Motor neuron (in vitro differentiated cells): Measurements from ENCODE around the gene DEPDC7. TPM values are rescaled to one million over a fixed set of nuclear protein-coding genes. Genes with fewer than 3 reads are reported as not detected.
A peak's percentile ranks its signal among the peaks of the same experiment; 100 is the strongest.
"Not testable (repeated sequence)": the region's sequence is repeated elsewhere in the genome, so short reads cannot be mapped to it uniquely, and the experiment has no call there.

ENCODE experiments used
- ATAC-seq, 8 experiments: fragments of 200-7000 bp; cut with Tn5 transposase; replicated peaks in 6 of 8; 2 replicates each; pipeline ENCODE4 v1.8.0; 2021; ENCODE audit warnings: mild to moderate bottlenecking in 8 of 8, moderate library complexity in 8 of 8
- H3K27ac ChIP-seq, 2 donors: fragments of 250-450 bp; sonication (Bioruptor Pico); 2 replicates each; pipeline ENCODE4 v1.9.0; 2021; ENCODE audit warnings: antibody characterized with exemption in 2 of 2, mild to moderate bottlenecking in 2 of 2, moderate library complexity in 1 of 2
- H3K4me1 ChIP-seq, 2 donors: fragments of 250-450 bp; sonication (Bioruptor Pico); replicated peaks in 1 of 2; 2 replicates each; pipeline ENCODE4 v1.6.1; 2021; ENCODE audit warnings: antibody characterized with exemption in 2 of 2, mild to moderate bottlenecking in 2 of 2, moderate library complexity in 1 of 2
- H3K4me3 ChIP-seq, 5 donors: fragments of 250-450 bp; sonication (Bioruptor Pico); 2 replicates each; pipeline ENCODE4 v1.9.0; 2021; ENCODE audit warnings: antibody characterized with exemption in 5 of 5, mild to moderate bottlenecking in 5 of 5, moderate library complexity in 4 of 5
- WGBS, 10 experiments: fragments of 450-650 bp; shearing (Covaris generic); methylation state at CpG; one replicate each; pipeline ENCODE4 v1.0.0; 2022; 5-methylcytosine and 5-hydroxymethylcytosine counted together
- in situ Hi-C, 9 experiments: fragments of 400-800 bp; cut with MboI; loops; one replicate each; pipeline ENCODE4 v1.15.0; 2021; ENCODE audit warnings: low sequenced_read_pairs in 9 of 9, low pct_unique_long_range_greater_than_20kb in 2 of 9; ENCODE audit not compliant: unreplicated experiment in 9 of 9
- total RNA-seq, 8 experiments: library from RNA; unstranded; fragments of 300-600 nt; gene quantifications; 2 replicates each; pipeline versions ENCODE4 v1.2.3 to v1.2.4, GENCODE V29; 2022

DEPDC7 gene
- 1 to 10 TPM; 1.4 to 6.0 (median 4.2) TPM for total RNA-seq

DNA sequence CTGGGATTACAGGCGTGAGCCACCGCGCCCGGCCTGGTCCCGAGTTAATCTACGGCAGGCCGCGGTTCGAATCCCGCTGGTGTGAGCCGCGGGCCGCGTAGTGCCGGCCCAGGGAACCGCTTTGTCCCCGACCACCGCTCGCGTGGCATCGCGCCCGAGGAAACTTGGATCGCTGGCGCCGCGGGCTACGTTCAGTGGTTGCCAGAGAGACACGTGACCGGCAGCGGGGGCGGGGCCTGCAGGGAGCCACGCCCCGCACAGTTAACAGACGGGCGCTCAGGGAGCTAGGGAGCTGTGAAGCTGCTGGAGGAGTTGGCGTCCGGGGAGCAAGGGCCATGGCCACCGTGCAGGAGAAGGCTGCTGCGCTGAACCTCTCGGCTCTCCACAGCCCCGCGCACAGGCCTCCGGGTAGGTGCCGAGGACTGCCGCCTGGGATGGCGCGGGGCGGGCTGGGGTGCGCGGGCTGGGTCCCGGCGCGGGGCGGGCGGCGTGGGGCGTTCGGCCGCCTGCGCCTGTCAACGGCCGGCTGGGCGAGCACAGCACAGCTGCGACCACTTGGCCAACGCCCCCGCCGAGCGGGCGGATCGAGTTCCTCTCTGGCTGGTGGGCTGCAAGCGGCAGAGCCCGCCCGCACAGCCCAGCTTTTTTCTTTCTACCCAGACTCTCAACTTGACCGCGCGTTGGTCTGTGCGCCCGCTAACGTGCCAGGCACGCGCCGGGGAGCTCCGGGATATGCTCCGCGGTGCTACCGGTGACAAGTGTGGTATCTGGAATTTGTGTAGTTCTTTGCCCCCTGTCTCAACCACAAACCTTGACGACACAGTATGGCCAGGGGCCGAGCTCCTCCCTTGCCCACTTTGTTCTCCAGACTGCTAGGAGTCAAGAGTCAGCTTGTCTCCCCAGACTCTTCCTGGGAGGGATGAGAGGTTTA, at the start of gene DEPDC7:
TSS of gene DEPDC7 (plus strand) at position 258 of the 931 bp plus-strand sequence. CDS start at position 336, 78 bp downstream.
- WGBS, 10 experiments = 0 to 14% (median 1%) methylated on average over 2 to 16 of the region's 89 CpGs; no CpG with 5 or more reads in 5 of the 10 experiments
- ATAC-seq = peak; percentile 90 to 95 (median 94)
- peaks cover 10 to 15% of the 10 kb centered on the region in 2 donors for H3K4me1 ChIP-seq
- peak within 1 kb of the TSS in 1 of 2 donors; percentile 52 for H3K27ac ChIP-seq
- peak within 1 kb of the TSS; percentile 53 to 68 (median 67) for H3K4me3 ChIP-seq
- in situ Hi-C loops = no loop called here

DNA sequence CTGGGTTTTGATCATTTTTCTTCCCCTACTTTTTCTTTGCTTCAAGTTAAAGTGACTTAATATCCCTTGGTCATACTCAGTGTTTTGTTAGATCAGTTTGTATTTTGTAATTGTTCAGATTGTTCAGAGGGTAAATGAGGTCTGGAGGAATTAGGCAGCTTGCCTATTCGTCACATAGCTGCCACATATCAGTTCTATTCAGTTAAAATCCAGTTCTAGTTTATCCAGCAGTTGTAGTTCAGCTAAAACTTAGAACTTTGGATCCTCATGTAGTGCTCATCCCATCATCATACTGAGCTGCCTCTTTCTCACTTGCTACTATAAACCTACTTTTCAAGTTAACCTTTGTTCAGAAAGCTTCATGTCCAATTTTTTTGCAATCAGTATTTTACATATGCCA, 47.1 kb upstream of the DEPDC7 start:
- Histone ChIP-seq H3K4me1 (no peaks in the 10 kb centered on the region), H3K27ac (no peak overlapping the region), H3K4me3 (no peak overlapping the region)
- WGBS, 10 experiments = 44 to 100% (median 92%) methylated on average over 1 of the region's 1 CpG; no CpG with 5 or more reads in 2 of the 10 experiments
- no peak for ATAC-seq
- in situ Hi-C loops = loop anchor here in 2 of 9 experiments (25.0 kb wide), 1 partner anchor 94 kb away; no protein-coding TSS in a partner anchor

GRCh38 chr11:32972233-32972632, 43.4 kb upstream of the DEPDC7 start:
- WGBS, 10 experiments = 88 to 100% (median 100%) methylated on average over 1 to 3 of the region's 3 CpGs; no CpG with 5 or more reads in 2 of the 10 experiments
- not testable (repeated sequence) for ATAC-seq, H3K27ac ChIP-seq, H3K4me1 ChIP-seq, H3K4me3 ChIP-seq
- in situ Hi-C loops = loop anchor here in 2 of 9 experiments (25.0 kb wide), 1 partner anchor 90 kb away; no protein-coding TSS in a partner anchor

DNA sequence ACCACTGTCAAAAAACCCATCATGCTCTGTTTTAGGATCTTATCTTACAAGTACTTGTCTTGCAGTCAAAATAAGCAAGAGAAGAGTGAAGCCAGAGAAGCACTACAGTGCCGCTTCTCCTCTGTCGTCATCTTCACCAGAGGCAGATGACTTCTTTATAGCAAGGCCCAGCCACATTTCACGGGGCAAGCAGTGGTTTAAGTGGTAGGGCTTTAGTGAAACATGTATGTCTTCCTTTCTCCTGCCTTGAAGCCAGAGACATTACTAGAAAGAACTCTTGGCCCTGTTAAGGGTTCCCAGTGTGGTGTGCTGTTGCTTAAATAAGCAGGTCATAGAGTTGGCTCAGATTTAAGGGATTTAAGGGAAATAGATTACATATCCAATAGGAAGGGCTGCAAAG, 42.9 kb upstream of the DEPDC7 start:
- ATAC-seq = peak in 1 of 8 experiments; percentile 22
- WGBS, 10 experiments = 67 to 100% (median 100%) methylated on average over 1 to 3 of the region's 3 CpGs; no CpG with 5 or more reads in 5 of the 10 experiments
- H3K4me1 ChIP-seq = no peaks in the 10 kb centered on the region
- H3K4me3 ChIP-seq = no peak overlapping the region
- in situ Hi-C loops = loop anchor here in 2 of 9 experiments (25.0 kb wide), 1 partner anchor 90 kb away; no protein-coding TSS in a partner anchor
- H3K27ac ChIP-seq = no peak overlapping the region

DNA sequence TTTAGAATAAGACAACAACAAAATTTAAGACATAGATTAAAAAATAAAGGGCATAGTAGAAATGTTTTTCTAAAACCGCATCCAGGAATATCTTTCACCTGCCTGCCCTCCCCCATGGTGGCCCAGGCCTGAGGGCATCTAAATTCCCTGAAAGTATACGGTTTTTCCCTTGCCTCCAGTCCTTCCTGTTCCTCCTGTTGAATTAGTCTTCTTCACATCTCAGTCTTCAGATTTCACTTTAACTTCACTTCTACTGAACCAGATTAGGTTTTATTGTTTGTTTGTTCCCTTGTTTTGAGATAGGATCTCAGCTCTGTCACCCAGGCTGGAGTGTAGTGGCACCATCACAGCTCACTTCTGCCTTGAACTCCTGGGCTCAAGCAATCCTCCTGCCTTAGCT, 33.1 kb upstream of the DEPDC7 start:
- in situ Hi-C loops = no loop called here
- 70 to 100% (median 84%) methylated on average over 1 to 2 of the region's 2 CpGs; no CpG with 5 or more reads in 2 of the 10 experiments for WGBS, 10 experiments
- H3K27ac ChIP-seq = no peak overlapping the region
- no peaks in the 10 kb centered on the region for H3K4me1 ChIP-seq
- ATAC-seq = no peak
- no peak overlapping the region for H3K4me3 ChIP-seq

GRCh38 chr11:32983506-32983905, 32.2 kb upstream of the DEPDC7 start:
- no peak for ATAC-seq
- 20 to 100% (median 100%) methylated on average over 1 to 2 of the region's 2 CpGs; no CpG with 5 or more reads in 4 of the 10 experiments for WGBS, 10 experiments
- no peaks in the 10 kb centered on the region for H3K4me1 ChIP-seq
- no peak overlapping the region for H3K4me3 ChIP-seq
- in situ Hi-C loops = no loop called here
- H3K27ac ChIP-seq = no peak overlapping the region

GRCh38 chr11:32985600-32985999, 30.1 kb upstream of the DEPDC7 start:
- no peak overlapping the region for H3K27ac ChIP-seq
- H3K4me1 ChIP-seq = no peaks in the 10 kb centered on the region
- in situ Hi-C loops = no loop called here
- ATAC-seq = no peak
- no peak overlapping the region for H3K4me3 ChIP-seq
- WGBS, 10 experiments = 92 to 100% (median 96%) methylated on average over 3 to 4 of the region's 5 CpGs; no CpG with 5 or more reads in 1 of the 10 experiments

GRCh38 chr11:32987851-32988250, 27.8 kb upstream of the DEPDC7 start:
- 0 to 100% (median 68%) methylated on average over 1 to 8 of the region's 8 CpGs; no CpG with 5 or more reads in 2 of the 10 experiments for WGBS, 10 experiments
- Histone ChIP-seq H3K4me3 (no peak overlapping the region), H3K27ac (no peak overlapping the region), H3K4me1 (no peaks in the 10 kb centered on the region)
- peak in 3 of 8 experiments; percentile 22 to 68 (median 31) for ATAC-seq
- in situ Hi-C loops = no loop called here

DNA sequence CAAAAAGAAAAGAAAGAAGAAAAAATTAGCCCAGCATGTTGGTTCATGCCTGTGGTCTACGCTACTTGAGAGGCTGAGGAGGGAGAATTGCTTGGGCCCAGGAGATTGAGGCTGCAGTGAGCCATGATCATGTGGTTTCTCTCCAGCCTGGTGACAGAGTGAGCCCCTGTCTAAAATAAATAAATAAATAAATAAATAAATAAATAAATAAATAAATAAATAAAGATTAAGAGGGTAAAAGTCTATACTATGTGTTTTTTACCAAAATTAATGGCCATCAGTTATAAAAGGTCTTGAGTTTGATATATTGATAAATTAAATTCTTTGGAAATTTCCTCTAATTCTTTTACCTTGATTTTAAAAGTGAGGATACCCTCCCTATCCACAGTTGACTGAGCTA, 25.2 kb upstream of the DEPDC7 start:
- Histone ChIP-seq H3K27ac (no peak overlapping the region), H3K4me1 (no peaks in the 10 kb centered on the region), H3K4me3 (no peak overlapping the region)
- no peak for ATAC-seq
- in situ Hi-C loops = no loop called here
- WGBS, 10 experiments = 0 to 89% (median 25%) methylated on average over 1 of the region's 1 CpG; no CpG with 5 or more reads in 2 of the 10 experiments

DNA sequence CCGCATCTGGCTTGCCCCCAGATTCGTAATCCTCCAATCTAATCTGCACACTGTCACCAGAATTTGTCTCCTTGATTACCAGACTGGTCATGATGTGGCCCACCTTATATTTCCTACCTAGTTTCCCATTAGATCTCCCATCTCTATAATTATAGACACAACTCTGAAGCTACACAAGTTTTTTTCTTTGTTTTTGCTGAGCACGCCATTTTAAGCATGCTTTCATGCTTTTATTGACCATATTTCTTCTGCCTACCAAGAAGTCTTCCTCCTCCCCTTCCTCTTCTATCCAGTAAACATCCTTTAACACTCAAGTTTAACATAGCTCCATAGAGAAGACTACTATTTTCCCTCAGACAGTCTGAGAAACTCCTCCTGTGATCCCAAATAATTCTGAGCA, 24.3 kb upstream of the DEPDC7 start:
- in situ Hi-C loops = no loop called here
- Histone ChIP-seq H3K27ac (no peak overlapping the region), H3K4me3 (no peak overlapping the region), H3K4me1 (no peaks in the 10 kb centered on the region)
- WGBS, 10 experiments = 40 to 90% (median 81%) methylated on average over 1 to 3 of the region's 3 CpGs; no CpG with 5 or more reads in 2 of the 10 experiments
- ATAC-seq = no peak

DNA sequence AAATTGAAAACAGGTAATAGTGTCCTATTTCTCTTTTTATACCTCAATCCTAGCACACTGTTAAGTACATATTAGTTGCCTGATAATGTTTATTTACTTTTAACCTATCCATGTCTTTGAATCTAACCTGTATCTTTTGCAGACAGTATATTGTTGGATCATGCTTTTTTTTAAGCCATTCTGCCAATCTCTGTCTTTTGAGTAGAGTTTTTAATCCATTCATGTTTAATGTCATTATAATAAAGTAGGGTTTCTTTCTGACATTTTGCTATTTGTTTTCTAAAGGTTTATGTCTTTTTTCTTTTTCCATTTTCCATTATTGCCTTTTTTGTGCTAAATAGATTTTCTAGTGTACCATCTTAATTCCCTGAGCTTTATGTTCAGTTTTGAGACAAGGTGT, 23.8 kb upstream of the DEPDC7 start:
- ATAC-seq = no peak

DNA sequence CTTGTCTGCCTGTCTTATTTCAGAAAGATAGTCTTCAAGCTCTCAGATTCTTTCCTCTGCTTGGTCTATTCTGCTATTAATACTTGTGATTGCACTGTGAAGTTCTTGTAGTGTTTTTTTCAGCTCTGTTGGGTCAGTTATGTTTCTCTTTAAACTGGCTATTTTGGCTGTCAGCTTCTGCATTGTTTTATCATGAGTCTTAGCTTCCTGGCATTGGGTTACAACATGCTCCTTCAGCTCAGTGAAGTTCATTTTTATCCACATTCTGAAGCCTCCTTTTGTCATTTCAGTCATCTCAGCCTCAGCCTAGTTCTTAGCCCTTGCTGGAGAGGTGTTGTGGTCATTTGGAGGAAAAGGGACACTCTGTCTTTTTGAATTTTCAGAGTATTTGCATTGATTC, 15.5 kb upstream of the DEPDC7 start:
- Histone ChIP-seq H3K27ac (no peak overlapping the region), H3K4me3 (no peak overlapping the region), H3K4me1 (no peaks in the 10 kb centered on the region)
- peak in 1 of 8 experiments; percentile 65 for ATAC-seq
- in situ Hi-C loops = no loop called here

More for the DNA sequence above, 23.8 kb upstream of the DEPDC7 start:
- Histone ChIP-seq H3K4me1 (no peaks in the 10 kb centered on the region), H3K4me3 (no peak overlapping the region), H3K27ac (no peak overlapping the region)
- in situ Hi-C loops = no loop called here

DNA sequence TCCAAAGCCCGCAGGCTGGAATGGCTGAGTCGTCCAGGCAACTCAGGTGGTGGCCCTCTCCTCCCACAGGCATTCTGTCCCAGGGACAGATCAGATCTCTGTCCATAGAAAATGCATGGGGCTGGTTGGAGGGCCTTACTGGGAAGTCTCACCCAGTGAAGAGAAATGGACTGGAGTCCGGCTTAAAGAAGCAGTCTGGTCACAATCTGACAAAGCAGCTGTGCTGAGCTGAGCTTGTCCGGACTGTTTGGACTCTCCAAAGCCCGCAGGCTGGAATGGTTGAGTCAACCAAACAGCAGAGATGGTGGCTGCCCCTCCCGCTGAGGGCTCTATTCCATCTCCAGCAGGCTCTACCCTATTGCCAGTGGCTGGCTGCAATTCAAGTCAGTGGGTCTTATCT, 14.4 kb upstream of the DEPDC7 start:
- no peak overlapping the region for H3K27ac ChIP-seq
- no peak overlapping the region for H3K4me3 ChIP-seq
- peak in 2 of 8 experiments; percentile 18 to 32 for ATAC-seq
- in situ Hi-C loops = no loop called here
- whole genome bisulfite sequencing, 10 experiments = 50 to 100% (median 83%) methylated on average over 1 to 4 of the region's 6 CpGs; no CpG with 5 or more reads in 5 of the 10 experiments
- H3K4me1 ChIP-seq = no peaks in the 10 kb centered on the region
